Hippocampal formation (tissue), 2 donors: ENCODE results near the gene FAM3D.

ENCODE experiments used
- DNase-seq, 2 donors: peaks; one replicate each; lab custom pipeline; 2025; lab: John Stamatoyannopoulos, UW

Gene FAM3D

DNA sequence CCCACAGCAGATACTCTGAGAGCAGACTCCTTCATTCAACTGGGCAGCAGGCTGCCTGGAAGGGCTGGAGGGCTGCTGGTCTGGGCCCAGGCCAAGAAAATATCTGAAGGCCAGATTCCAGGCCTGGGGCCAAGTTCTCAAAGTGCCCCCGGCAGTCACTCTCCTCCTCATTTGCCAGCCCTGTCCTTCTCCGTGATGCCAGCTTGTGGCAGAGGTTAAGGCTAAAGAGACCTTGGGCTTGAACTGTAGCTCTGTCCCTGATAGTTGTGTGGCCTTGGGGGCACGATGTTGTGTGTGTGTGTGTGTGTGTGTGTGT, 39.0 kb downstream of the FAM3D start:
- no peak for DNase-seq

- no peak for DNase-seq
These were observed 39.6 kb downstream of the FAM3D start for GRCh38 chr3:58626841-58627569.

- no peak for DNase-seq
These were observed 41.3 kb downstream of the FAM3D start for GRCh38 chr3:58625196-58625824.

DNA sequence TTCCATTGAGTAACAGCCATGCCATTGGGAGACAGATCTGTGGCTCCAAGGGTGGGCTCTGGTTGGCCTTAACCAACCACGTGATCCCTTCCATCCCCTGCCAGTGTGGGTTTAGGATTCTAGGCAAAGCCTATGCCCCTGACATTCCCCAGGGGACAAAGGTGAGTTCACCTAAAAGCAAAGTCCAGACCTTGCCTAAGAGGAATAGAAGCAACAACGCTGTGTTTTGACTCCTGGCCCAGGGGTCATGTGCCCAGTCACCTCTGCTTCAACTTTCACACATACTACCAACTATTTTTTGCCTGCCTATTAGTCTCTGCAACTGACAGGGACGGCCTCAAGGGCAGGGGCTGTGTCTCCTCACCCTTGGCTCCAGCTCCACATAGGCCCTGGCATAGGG, 42.0 kb downstream of the FAM3D start:
- no peak for DNase-seq

GRCh38 chr3:58623961-58624360, 42.6 kb downstream of the FAM3D start:
- no peak for DNase-seq

GRCh38 chr3:58623478-58623877, 43.1 kb downstream of the FAM3D start:
- no peak for DNase-seq

- DNase-seq: no peak
These were observed 43.7 kb downstream of the FAM3D start for GRCh38 chr3:58622892-58623291.

GRCh38 chr3:58622436-58622835, 44.1 kb downstream of the FAM3D start:
- DNase-seq: no peak

- DNase-seq: no peak
These were observed 45.3 kb downstream of the FAM3D start for GRCh38 chr3:58621086-58621830.

GRCh38 chr3:58620421-58620820, 46.2 kb downstream of the FAM3D start:
- DNase-seq: no peak

- no peak for DNase-seq
These were observed 49.2 kb downstream of the FAM3D start for GRCh38 chr3:58617338-58617761.

- DNase-seq: no peak
These were observed 53.1 kb downstream of the FAM3D start for GRCh38 chr3:58613236-58614132.

- DNase-seq: no peak
These were observed 53.7 kb downstream of the FAM3D start for GRCh38 chr3:58612830-58613229.

DNA sequence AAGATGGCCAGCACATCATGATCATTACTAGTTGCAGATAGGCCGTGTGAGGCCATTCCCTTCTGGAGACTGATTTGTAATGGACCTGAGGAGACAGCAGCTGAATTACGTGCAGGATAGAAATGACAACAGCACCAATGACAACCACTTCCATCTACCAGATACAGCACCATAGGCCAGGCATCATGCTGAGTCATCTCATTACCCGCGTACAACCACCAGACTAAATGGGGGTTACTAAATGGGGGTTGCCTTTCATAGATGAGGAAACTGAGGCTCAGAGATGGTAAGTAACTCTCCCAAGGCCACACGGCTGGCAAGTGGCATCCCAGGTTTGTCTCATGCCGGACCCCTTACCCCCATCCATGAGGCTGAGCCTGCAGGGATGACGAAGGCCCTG, 56.6 kb downstream of the FAM3D start:
- DNase-seq: no peak

DNA sequence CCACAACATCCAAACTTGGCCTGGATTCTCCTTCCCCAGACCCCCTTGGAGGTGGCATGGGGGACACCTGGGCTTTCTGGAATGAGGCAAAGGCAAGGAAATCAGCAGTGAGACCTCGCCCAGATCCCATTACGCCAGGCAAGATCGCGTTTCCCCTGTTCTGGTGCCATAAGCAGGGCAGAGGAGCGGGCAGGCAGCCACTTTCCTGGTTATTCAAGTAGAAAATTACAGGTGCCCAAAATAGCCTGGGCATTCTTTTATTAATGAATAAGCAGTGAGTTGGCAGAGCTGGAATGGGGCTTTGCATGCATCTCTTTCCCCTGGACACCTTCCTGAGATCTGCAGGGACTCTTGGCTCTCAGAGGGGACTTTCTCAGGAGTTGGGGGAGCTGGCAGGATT, 57.9 kb downstream of the FAM3D start:
- peak; percentile 29 to 35 for DNase-seq

DNA sequence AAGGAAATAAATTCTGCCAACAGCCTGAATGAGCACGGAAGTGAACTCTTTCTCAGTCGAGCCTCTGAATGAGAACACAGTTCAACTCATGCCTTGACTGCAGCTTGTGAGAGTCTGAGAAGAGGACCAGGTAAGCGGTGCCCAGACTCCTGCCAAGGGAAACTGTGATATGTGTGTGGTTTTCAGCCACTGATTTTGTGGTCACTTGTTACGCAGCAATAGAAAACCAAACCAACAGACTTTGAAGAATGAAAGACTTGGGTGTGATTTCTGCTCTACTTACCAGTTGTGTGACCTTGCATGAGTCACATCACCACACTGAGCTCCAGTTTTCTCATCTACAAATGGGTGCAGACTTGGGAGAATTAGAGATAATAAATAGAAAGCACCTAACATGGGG, 58.8 kb downstream of the FAM3D start:
- DNase-seq: no peak

DNA sequence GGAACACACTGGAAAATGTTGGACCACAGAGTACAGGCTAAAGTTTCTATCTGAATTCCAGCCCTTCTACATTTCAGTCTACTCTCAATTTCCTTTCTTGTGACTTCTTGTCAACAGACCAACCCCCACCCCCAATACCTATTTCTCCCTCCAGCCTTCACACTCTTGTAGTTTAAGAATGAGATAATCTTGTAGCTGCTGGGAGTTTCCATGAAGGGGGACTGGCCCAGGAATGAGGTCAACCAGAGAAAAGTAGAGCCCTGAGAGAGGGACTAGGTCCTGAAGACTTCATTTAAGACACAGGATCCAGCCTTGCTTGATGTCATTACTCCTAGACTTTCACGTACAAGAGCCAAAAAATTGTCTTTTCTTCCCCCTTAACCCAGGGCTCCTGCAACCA, 59.9 kb downstream of the FAM3D start:
- no peak for DNase-seq

DNA sequence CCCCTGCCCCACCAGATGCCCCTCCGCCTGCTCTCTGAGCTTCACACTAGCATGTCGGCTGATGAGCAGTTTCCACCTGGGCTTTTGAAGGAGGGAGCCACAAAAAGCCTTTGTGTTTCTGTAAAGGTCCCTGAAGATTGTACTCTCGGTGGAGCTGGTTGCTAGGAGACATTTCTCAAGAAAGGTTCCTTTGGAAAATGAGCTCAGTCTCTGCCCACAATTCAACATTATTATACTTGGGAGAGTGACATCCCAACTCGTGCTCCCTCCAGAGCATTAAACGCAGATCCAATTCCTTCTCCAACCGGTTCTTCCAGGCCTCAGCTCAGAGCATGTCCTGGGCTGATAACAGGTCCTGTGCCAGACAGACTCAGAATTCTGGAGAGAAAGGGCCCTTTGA, 62.5 kb downstream of the FAM3D start:
- DNase-seq: no peak

GRCh38 chr3:58603606-58604005, 63.0 kb downstream of the FAM3D start:
- DNase-seq: no peak

DNA sequence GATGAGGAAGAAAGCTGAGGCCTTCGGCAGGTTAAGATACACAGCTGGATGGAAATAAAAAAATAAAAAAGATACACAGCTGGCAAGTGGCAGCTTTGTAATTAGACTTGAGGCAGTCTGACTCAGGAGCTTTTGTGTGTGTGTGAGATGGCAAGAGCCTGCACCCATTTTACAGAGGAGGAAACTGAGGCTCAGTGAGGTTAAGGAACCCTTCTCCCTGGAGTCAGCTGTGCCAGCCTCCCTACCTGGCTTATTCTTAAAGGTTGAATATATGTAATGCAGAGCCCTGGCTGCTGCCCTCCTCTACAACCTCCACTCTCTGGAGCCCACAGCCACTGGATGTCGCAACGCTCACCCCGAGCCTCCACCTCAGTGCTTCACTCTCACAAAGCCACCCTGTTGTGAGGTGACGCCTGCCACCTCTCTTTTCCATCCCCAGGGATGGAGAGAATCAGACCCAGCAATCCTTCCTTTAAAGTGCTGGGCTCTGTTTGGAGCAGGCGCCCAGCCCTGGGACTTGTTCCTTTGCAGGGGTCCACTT, 68.7 kb downstream of the FAM3D start:
- DNase-seq: no peak

DNA sequence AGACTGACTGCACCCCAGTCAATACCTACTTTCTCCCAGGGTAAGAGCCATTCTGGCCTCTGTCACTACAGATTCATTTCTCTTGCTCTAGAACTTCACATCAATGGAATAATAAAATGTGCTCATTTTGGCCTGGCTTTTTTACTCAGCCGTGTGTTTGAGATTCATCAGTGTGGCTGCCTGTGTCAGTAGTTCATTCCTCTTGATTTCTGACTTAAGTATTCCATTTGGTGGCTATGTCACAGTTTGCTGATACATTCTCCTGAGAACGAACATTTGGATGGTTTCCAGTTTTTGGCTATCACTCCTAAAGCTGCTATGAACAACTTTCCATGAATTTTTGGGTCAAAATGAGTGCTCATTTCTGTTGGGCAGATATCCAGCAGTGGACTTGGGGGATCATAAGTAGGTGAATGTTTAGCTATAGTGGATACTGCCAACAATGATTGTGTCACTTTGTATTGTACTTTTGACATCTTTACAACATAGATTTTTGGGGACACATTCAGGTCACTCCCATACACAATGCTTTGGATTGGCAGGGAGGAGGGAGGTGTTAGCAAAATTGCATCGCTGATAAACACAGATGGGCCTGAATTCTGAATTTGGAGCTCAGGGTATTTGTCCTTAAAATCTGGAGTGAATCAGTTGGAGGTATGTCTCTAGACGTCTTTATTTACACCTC, 69.6 kb downstream of the FAM3D start:
- DNase-seq: no peak
